D721Med (cell line): ENCODE results near the gene SBF2.
"Not testable (repeated sequence)": the region's sequence is repeated elsewhere in the genome, so short reads cannot be mapped to it uniquely, and the experiment has no call there.

Source experiments
- DNase-seq: peaks from one replicate; pipeline ENCODE4 v3.0.0; 2011; ENCODE audit warnings: low spot score; ENCODE audit not compliant: insufficient read length
- FAIRE-seq: peaks from 2 replicates; lab custom pipeline; 2011; peaks lifted over from hg19 to GRCh38; lab: Jason Lieb, UNC
- TF ChIP-seq, protein P1 (sequence below): IDR thresholded peaks from 2 replicates; pipeline ENCODE4 v1.5.1; 2012; ENCODE audit warnings: mild to moderate bottlenecking, control low read depth; ENCODE audit not compliant: insufficient read depth; ENCODE audit errors: missing control alignments

The SBF2 gene

GRCh38 chr11:10038521-10039302, 255.3 kb downstream of the SBF2 start:
- TF ChIP-seq, protein P1, sequence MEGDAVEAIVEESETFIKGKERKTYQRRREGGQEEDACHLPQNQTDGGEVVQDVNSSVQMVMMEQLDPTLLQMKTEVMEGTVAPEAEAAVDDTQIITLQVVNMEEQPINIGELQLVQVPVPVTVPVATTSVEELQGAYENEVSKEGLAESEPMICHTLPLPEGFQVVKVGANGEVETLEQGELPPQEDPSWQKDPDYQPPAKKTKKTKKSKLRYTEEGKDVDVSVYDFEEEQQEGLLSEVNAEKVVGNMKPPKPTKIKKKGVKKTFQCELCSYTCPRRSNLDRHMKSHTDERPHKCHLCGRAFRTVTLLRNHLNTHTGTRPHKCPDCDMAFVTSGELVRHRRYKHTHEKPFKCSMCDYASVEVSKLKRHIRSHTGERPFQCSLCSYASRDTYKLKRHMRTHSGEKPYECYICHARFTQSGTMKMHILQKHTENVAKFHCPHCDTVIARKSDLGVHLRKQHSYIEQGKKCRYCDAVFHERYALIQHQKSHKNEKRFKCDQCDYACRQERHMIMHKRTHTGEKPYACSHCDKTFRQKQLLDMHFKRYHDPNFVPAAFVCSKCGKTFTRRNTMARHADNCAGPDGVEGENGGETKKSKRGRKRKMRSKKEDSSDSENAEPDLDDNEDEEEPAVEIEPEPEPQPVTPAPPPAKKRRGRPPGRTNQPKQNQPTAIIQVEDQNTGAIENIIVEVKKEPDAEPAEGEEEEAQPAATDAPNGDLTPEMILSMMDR, result no peak
- FAIRE-seq, result no peak
- no peak for DNase-seq

DNA sequence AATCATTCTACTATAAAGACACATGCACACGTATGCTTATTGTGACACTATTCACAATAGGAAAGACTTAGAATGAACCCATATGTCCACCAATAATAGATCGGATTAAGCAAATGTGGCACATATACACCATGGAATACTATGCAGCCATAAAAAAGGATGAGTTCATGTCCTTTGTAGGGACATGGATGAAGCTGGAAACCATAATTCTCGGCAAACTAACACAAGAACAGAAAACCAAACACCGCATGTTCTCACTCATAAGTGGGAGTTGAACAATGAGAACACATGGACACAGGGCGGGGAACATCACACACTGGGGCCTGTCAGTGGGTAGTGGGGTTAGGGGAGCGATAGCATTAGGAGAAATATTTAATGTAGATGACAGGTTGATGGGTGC, 258.1 kb downstream of the SBF2 start:
- not testable (repeated sequence) for FAIRE-seq, DNase-seq

DNA sequence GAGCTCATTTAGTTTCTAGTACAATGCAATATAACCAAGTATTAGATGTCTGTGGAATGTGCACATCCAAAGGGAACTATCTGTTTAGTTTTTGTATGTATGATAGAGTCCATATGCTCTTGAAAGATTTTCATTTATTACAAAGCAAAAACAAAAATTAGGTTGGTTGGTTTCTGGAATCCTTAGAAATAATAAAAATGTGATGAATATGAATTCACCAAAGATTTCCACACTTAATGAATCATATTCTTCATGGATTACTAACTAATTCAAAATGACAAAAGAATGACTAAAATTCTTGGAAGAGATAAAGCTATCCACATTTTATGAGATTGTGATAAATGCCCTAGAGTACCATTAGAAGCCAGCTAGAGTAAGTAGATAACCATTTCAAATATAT, 261.1 kb downstream of the SBF2 start:
- TF ChIP-seq, protein P1, result no peak
- DNase-seq (no peak), FAIRE-seq (peak; percentile 76)

DNA sequence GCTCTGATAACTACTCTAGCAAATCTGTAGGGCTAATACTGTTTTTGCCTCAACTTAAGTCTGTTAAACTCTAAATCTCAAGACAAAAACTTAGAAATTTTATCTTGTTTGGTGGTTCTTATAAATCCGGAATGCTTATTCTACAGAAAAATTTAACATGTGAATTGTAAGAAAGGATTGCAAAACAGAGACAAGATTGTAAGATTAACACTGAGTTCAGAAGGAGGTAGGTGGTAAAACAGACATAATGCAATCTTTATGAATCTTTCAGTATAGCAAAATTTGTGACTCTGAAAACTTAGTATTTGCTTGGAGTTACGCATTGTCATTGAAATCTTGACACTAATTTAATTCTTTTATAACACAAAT, 263.9 kb downstream of the SBF2 start:
- DNase-seq, result no peak
- no peak for FAIRE-seq
- TF ChIP-seq, protein P1, result no peak

- DNase-seq, result no peak
- TF ChIP-seq, protein P1, result no peak
- FAIRE-seq, result no peak
These were observed 264.5 kb downstream of the SBF2 start for GRCh38 chr11:10029386-10030121.

GRCh38 chr11:10026514-10026913, 267.5 kb downstream of the SBF2 start:
- TF ChIP-seq, protein P1, result no peak
- DNase-seq (no peak), FAIRE-seq (no peak)

- DNase-seq, result no peak
- TF ChIP-seq, protein P1, result no peak
- no peak for FAIRE-seq
These were observed 270.8 kb downstream of the SBF2 start for GRCh38 chr11:10023212-10023611.
